ENCODE data around the gene GPR108. TPM values are rescaled to one million over a fixed set of nuclear protein-coding genes. Genes with fewer than 3 reads are reported as not detected.

GPR108 gene
- total and polyA plus RNA-seq, 2 of the 13 experiments (the other 11 are each of a cell fraction or from before 2014, with no cell fraction given): 36.4 to 63.0 TPM

DNA sequence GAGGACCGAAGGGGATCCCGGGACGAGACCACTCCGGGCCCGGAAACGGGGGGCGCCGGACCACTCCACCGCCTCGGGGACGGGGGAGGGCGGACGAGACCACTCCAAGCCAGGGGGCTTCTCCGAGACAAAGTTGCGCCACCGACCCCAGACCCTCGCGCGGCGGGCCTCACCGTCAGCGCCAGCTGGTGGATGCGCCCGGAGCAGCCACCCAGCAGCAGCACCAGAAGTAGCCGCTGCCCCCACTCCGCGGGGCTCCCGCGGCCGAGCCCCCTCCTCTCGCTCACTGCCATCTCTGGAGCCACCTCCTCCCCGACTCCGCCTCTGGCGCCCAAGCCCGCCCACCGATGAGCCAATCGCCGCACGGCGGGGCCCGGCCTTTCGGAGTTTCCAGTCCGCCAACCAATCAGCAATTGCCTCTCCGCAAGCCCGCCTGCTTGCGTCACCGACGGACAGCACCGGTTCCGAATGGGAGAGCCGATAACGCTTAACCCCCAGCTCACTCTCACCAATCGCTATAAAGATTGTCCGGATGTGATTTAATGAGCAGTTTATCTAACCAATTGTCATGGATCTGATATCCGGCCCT, at the start of gene GPR108 (continued):
- TF ChIP-seq ZNF710 (CRISPR knock-in tag; IDR thresholded peaks at IDR 0.05; ENCODE audit: borderline replicate concordance) (peak; percentile 16; the same call in 1 of the 2 replicates), PCBP2 (optimal IDR thresholded peaks at IDR 0.05; ENCODE audit: low read depth, low read length, poor library complexity, severe bottlenecking) (no peak), PRMT3 (CRISPR knock-in tag; IDR thresholded peaks at IDR 0.05; ENCODE audit: borderline replicate concordance, low read depth) (no peak), CC2D1A (CRISPR knock-in tag; IDR thresholded peaks at IDR 0.05) (no peak), GMEB2 (CRISPR knock-in tag; IDR thresholded peaks at IDR 0.05; ENCODE audit: low read depth) (no peak), ZNF883 (CRISPR knock-in tag; IDR thresholded peaks at IDR 0.05; ENCODE audit: not compliant biosample characterization) (no peak), ZNF747 (CRISPR knock-in tag; IDR thresholded peaks at IDR 0.05; ENCODE audit: borderline replicate concordance) (0 out of 2 replicates have a peak, but pooled peaks have one; percentile 31), PHF5A (CRISPR knock-in tag; IDR thresholded peaks at IDR 0.05; ENCODE audit: low read depth, unreplicated experiment) (no peak), ZBTB4 (CRISPR knock-in tag; IDR thresholded peaks at IDR 0.05; ENCODE audit: borderline replicate concordance) (no peak), ZNF333 (CRISPR knock-in tag; IDR thresholded peaks at IDR 0.05; ENCODE audit: borderline replicate concordance) (0 out of 2 replicates have a peak, but pooled peaks have one; percentile 70), POGK (CRISPR knock-in tag; conservative IDR thresholded peaks at IDR 0.05) (0 out of 2 replicates have a peak, but pooled peaks have one; percentile 47), ZNF510 (CRISPR knock-in tag; IDR thresholded peaks at IDR 0.05; ENCODE audit: low read depth) (no peak), ZNF431 (CRISPR knock-in tag; IDR thresholded peaks at IDR 0.05; ENCODE audit: borderline replicate concordance, low read depth) (no peak)
- TF ChIP-seq, protein P1, sequence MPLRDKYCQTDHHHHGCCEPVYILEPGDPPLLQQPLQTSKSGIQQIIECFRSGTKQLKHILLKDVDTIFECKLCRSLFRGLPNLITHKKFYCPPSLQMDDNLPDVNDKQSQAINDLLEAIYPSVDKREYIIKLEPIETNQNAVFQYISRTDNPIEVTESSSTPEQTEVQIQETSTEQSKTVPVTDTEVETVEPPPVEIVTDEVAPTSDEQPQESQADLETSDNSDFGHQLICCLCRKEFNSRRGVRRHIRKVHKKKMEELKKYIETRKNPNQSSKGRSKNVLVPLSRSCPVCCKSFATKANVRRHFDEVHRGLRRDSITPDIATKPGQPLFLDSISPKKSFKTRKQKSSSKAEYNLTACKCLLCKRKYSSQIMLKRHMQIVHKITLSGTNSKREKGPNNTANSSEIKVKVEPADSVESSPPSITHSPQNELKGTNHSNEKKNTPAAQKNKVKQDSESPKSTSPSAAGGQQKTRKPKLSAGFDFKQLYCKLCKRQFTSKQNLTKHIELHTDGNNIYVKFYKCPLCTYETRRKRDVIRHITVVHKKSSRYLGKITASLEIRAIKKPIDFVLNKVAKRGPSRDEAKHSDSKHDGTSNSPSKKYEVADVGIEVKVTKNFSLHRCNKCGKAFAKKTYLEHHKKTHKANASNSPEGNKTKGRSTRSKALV (CRISPR knock-in tag; IDR thresholded peaks at IDR 0.05): no peak
- TF ChIP-seq, protein P2, sequence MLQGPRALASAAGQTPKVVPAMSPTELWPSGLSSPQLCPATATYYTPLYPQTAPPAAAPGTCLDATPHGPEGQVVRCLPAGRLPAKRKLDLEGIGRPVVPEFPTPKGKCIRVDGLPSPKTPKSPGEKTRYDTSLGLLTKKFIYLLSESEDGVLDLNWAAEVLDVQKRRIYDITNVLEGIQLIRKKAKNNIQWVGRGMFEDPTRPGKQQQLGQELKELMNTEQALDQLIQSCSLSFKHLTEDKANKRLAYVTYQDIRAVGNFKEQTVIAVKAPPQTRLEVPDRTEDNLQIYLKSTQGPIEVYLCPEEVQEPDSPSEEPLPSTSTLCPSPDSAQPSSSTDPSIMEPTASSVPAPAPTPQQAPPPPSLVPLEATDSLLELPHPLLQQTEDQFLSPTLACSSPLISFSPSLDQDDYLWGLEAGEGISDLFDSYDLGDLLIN (CRISPR knock-in tag; IDR thresholded peaks at IDR 0.05; ENCODE audit: borderline replicate concordance): no peak
